Karpas-422 (cell line): Measurements from ENCODE around the gene CASP6. TPM values are rescaled to one million over a fixed set of nuclear protein-coding genes. Genes with fewer than 3 reads are reported as not detected.

Source experiments
- DNase-seq: peaks from one replicate; pipeline ENCODE4 v3.0.0-alpha.2; 2015
- H2AFZ ChIP-seq: fragments of 200-600 bp; sonication (generic); 2 replicates; pipeline ENCODE4 v1.6.1; 2014; ENCODE audit warnings: antibody characterized with exemption, low read length, mixed read lengths
- H3K27ac ChIP-seq: fragments of 200-600 bp; sonication (generic); 2 replicates; pipeline ENCODE4 v1.5.1; 2014; ENCODE audit warnings: mild to moderate bottlenecking, low read length, moderate library complexity
- H3K27me3 ChIP-seq: fragments of 200-600 bp; sonication (generic); 2 replicates; pipeline ENCODE4 v1.6.1; 2014; ENCODE audit warnings: low read length, mixed read lengths
- H3K36me3 ChIP-seq: fragments of 200-600 bp; sonication (generic); 2 replicates; pipeline ENCODE4 v1.6.1; 2014; ENCODE audit warnings: low read length, mixed read lengths; ENCODE audit not compliant: insufficient read depth
- H3K4me1 ChIP-seq: fragments of 200-600 bp; sonication (generic); 2 replicates; pipeline ENCODE4 v1.6.1; 2014; ENCODE audit warnings: mild to moderate bottlenecking, low read length, mixed read lengths
- H3K4me2 ChIP-seq: fragments of 200-600 bp; sonication (generic); 2 replicates; pipeline ENCODE4 v1.6.1; 2014; ENCODE audit warnings: low read length, low read depth, mild to moderate bottlenecking; ENCODE audit not compliant: poor library complexity, severe bottlenecking
- H3K4me3 ChIP-seq: fragments of 200-600 bp; sonication (generic); 2 replicates; pipeline ENCODE4 v1.5.1; 2014; ENCODE audit warnings: mild to moderate bottlenecking, antibody characterized with exemption, low read length, mixed read lengths
- H3K79me2 ChIP-seq: fragments of 200-600 bp; sonication (generic); 2 replicates; pipeline ENCODE4 v1.6.1; 2014; ENCODE audit warnings: mild to moderate bottlenecking, low read length, mixed read lengths
- H3K9ac ChIP-seq: fragments of 200-600 bp; sonication (generic); 2 replicates; pipeline ENCODE4 v1.6.0; 2014; ENCODE audit warnings: low read length
- H3K9me2 ChIP-seq: fragments of 200-600 bp; sonication (generic), shearing (Covaris generic); replicated peaks from 2 replicates; pipeline ENCODE4 v1.6.0; 2014; ENCODE audit warnings: mild to moderate bottlenecking, low read length, moderate library complexity; ENCODE audit not compliant: insufficient read depth
- H3K9me3 ChIP-seq: fragments of 300-700, 200-600 bp; sonication (generic); 2 replicates; pipeline ENCODE4 v1.6.1; 2014; ENCODE audit warnings: low read length, mixed read lengths
- H4K20me1 ChIP-seq: fragments of 200-600 bp; sonication (generic); 2 replicates; pipeline ENCODE4 v1.6.1; 2014; ENCODE audit warnings: mild to moderate bottlenecking, antibody characterized with exemption, low read length, low read depth; ENCODE audit not compliant: insufficient read depth
- total RNA-seq: library from RNA; depleted of rRNA; stranded (reverse); fragments of >200 nt; shearing (Covaris generic); gene quantifications from 2 replicates; pipeline ENCODE4 v1.2.3, GENCODE V29; 2014; ENCODE audit warnings: low replicate concordance; rRNA removed

CASP6 gene
- total RNA-seq, result 7.8 and 16.6 TPM in 2 replicates

- Histone ChIP-seq H2AFZ (peak within 1 kb of the TSS; percentile 92), H3K36me3 (0 out of 2 replicates have a peak, but pooled peaks cover 2% of the 10 kb centered on the region), H3K4me2 (peak within 1 kb of the TSS; percentile 94), H3K27ac (peak within 1 kb of the TSS; percentile 39), H3K79me2 (no peaks in the 10 kb centered on the region), H3K9me3 (no peaks in the 10 kb centered on the region), H3K27me3 (no peaks in the 10 kb centered on the region), H3K9ac (peak within 1 kb of the TSS; percentile 88), H4K20me1 (no peaks in the 10 kb centered on the region), H3K4me1 (peaks cover 24% of the 10 kb centered on the region), H3K4me3 (peak within 1 kb of the TSS; percentile 81), H3K9me2 (no peaks in the 10 kb centered on the region)
- peak; percentile 88 for DNase-seq
Observed at GRCh38 chr4:109702950-109703663, at the start of gene CASP6. Gene CASP6 (minus strand): TSS chr4:109703445. CDS start chr4:109703395, 50 bp downstream.

- H2AFZ ChIP-seq, result no peak overlapping the region
- H3K36me3 ChIP-seq, result no peaks in the 10 kb centered on the region
- H3K4me3 ChIP-seq, result no peak overlapping the region
- no peaks in the 10 kb centered on the region for H3K79me2 ChIP-seq
- H3K27ac ChIP-seq, result no peak overlapping the region
- no peaks in the 10 kb centered on the region for H3K4me1 ChIP-seq
- H4K20me1 ChIP-seq, result no peaks in the 10 kb centered on the region
- H3K27me3 ChIP-seq, result no peaks in the 10 kb centered on the region
- no peaks in the 10 kb centered on the region for H3K9me2 ChIP-seq
- no peaks in the 10 kb centered on the region for H3K9me3 ChIP-seq
- DNase-seq, result no peak
- H3K9ac ChIP-seq, result no peak overlapping the region
- H3K4me2 ChIP-seq, result no peak overlapping the region
Observed at GRCh38 chr4:109752525-109752924, 49.3 kb upstream of the CASP6 start.

- H3K4me3 ChIP-seq, result no peak overlapping the region
- no peaks in the 10 kb centered on the region for H3K36me3 ChIP-seq
- no peak overlapping the region for H3K4me2 ChIP-seq
- no peaks in the 10 kb centered on the region for H3K27me3 ChIP-seq
- DNase-seq, result no peak
- H3K27ac ChIP-seq, result no peak overlapping the region
- H3K4me1 ChIP-seq, result no peaks in the 10 kb centered on the region
- H3K79me2 ChIP-seq, result no peaks in the 10 kb centered on the region
- H3K9ac ChIP-seq, result no peak overlapping the region
- no peaks in the 10 kb centered on the region for H3K9me2 ChIP-seq
- H4K20me1 ChIP-seq, result no peaks in the 10 kb centered on the region
- no peaks in the 10 kb centered on the region for H3K9me3 ChIP-seq
- H2AFZ ChIP-seq, result no peak overlapping the region
Observed at GRCh38 chr4:109751852-109752251, 48.6 kb upstream of the CASP6 start.

GRCh38 chr4:109750652-109751244 is 47.5 kb upstream of the CASP6 start:
- H3K27me3 ChIP-seq, result no peaks in the 10 kb centered on the region
- H3K4me3 ChIP-seq, result no peak overlapping the region
- H3K9me2 ChIP-seq, result no peaks in the 10 kb centered on the region
- H3K4me1 ChIP-seq, result no peaks in the 10 kb centered on the region
- H3K9ac ChIP-seq, result no peak overlapping the region
- H3K27ac ChIP-seq, result no peak overlapping the region
- no peak for DNase-seq
- H3K4me2 ChIP-seq, result no peak overlapping the region
- no peak overlapping the region for H2AFZ ChIP-seq
- no peaks in the 10 kb centered on the region for H3K36me3 ChIP-seq
- no peaks in the 10 kb centered on the region for H4K20me1 ChIP-seq
- no peaks in the 10 kb centered on the region for H3K9me3 ChIP-seq
- H3K79me2 ChIP-seq, result no peaks in the 10 kb centered on the region

GRCh38 chr4:109749388-109750082 is 46.3 kb upstream of the CASP6 start:
- H3K9me3 ChIP-seq, result no peaks in the 10 kb centered on the region
- H3K36me3 ChIP-seq, result no peaks in the 10 kb centered on the region
- no peak for DNase-seq
- no peak overlapping the region for H3K27ac ChIP-seq
- no peaks in the 10 kb centered on the region for H3K79me2 ChIP-seq
- no peaks in the 10 kb centered on the region for H3K4me1 ChIP-seq
- no peak overlapping the region for H3K4me3 ChIP-seq
- no peak overlapping the region for H2AFZ ChIP-seq
- no peaks in the 10 kb centered on the region for H3K27me3 ChIP-seq
- no peak overlapping the region for H3K9ac ChIP-seq
- H4K20me1 ChIP-seq, result no peaks in the 10 kb centered on the region
- H3K9me2 ChIP-seq, result no peaks in the 10 kb centered on the region
- no peak overlapping the region for H3K4me2 ChIP-seq

GRCh38 chr4:109748114-109748513 is 44.9 kb upstream of the CASP6 start:
- H3K4me2 ChIP-seq, result no peak overlapping the region
- H3K4me1 ChIP-seq, result no peaks in the 10 kb centered on the region
- no peak overlapping the region for H3K4me3 ChIP-seq
- H3K27me3 ChIP-seq, result no peaks in the 10 kb centered on the region
- no peaks in the 10 kb centered on the region for H4K20me1 ChIP-seq
- H3K9me3 ChIP-seq, result no peaks in the 10 kb centered on the region
- H3K36me3 ChIP-seq, result no peaks in the 10 kb centered on the region
- no peak overlapping the region for H3K9ac ChIP-seq
- H3K79me2 ChIP-seq, result no peaks in the 10 kb centered on the region
- H3K27ac ChIP-seq, result no peak overlapping the region
- no peaks in the 10 kb centered on the region for H3K9me2 ChIP-seq
- no peak for DNase-seq
- H2AFZ ChIP-seq, result no peak overlapping the region

GRCh38 chr4:109746728-109747127 is 43.5 kb upstream of the CASP6 start:
- Histone ChIP-seq H3K4me3 (no peak overlapping the region), H3K36me3 (no peaks in the 10 kb centered on the region), H4K20me1 (no peaks in the 10 kb centered on the region), H3K79me2 (no peaks in the 10 kb centered on the region), H3K4me2 (no peak overlapping the region), H2AFZ (no peak overlapping the region), H3K27me3 (no peaks in the 10 kb centered on the region), H3K27ac (no peak overlapping the region), H3K4me1 (no peaks in the 10 kb centered on the region), H3K9me2 (no peaks in the 10 kb centered on the region), H3K9me3 (no peaks in the 10 kb centered on the region), H3K9ac (no peak overlapping the region)
- no peak for DNase-seq

GRCh38 chr4:109745830-109746229 is 42.6 kb upstream of the CASP6 start:
- H3K36me3 ChIP-seq, result no peaks in the 10 kb centered on the region
- no peaks in the 10 kb centered on the region for H3K4me1 ChIP-seq
- H3K9me3 ChIP-seq, result no peaks in the 10 kb centered on the region
- no peak overlapping the region for H3K4me2 ChIP-seq
- no peaks in the 10 kb centered on the region for H3K79me2 ChIP-seq
- H3K9ac ChIP-seq, result no peak overlapping the region
- no peak for DNase-seq
- no peaks in the 10 kb centered on the region for H4K20me1 ChIP-seq
- H3K4me3 ChIP-seq, result no peak overlapping the region
- no peaks in the 10 kb centered on the region for H3K9me2 ChIP-seq
- no peaks in the 10 kb centered on the region for H3K27me3 ChIP-seq
- no peak overlapping the region for H3K27ac ChIP-seq
- H2AFZ ChIP-seq, result no peak overlapping the region
